ENCODE measurements around the gene CDCA7L.

- TF ChIP-seq CTCF (IDR thresholded peaks at IDR 0.05; ENCODE audit: insufficient read depth, low read depth, low read length) (no peak), EZH2 (IDR thresholded peaks at IDR 0.05; ENCODE audit: insufficient read depth, low read length) (no peak)
Measured at GRCh38 chr7:21898265-21898930, 47.3 kb downstream of the CDCA7L start.

Measured in astrocyte (in vitro differentiated cells and primary cell).